ENCODE data around the gene B3GNT7. TPM values are rescaled to one million over a fixed set of nuclear protein-coding genes. Genes with fewer than 3 reads are reported as not detected.
"Not testable (repeated sequence)": the region's sequence is repeated elsewhere in the genome, so short reads cannot be mapped to it uniquely, and the experiment has no call there.

Gene B3GNT7
- polyA plus RNA-seq (2013, experiment 1 of 2; ENCODE audit: insufficient read length) = 0.05 TPM
- 0.15 TPM for polyA plus RNA-seq (2013, experiment 2 of 2; ENCODE audit: insufficient read length)

DNA sequence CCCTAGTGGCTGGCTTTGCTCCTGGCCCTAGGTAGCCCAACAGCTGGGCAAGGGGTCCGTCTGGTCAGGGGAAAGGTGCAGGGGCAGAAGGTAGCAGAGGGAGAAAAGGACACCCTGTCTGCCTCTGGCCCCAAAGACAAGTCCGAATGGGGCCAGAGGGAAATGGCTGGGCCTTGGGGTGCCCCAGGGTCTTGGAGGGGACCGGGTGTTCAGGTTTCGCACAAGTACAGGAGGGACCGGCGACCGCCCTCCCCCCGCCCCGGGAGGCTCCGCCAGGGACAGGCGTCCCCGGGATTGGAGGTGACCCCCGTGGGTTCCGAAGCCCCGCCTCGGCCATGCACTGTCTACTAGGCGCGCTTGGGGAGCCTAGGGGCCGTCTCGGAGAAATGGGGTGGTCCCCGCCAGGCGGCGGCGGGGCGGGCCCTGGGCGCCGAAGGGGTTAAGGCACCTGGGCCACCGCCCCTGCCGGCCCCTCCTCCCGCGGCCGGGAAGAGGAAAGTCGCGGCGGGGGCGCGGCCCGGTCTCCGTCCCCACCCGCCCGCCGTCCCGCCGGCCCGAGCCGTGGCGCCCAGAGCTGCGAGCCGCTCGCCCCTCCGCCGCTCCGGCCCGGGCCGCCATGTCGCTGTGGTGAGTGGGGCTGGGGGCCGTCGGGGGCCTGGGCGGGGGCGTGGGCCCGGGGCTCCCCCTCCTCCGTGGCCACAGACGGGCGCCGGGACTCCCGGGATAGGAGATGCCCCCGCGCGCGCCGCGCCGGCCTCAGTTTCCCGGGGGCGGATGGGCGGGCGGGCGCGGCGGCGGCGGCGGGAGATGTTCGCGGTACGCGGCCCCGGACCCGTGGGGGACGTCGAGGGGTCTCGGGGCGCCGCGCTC is at the start of gene B3GNT7:
TSS of gene B3GNT7 (plus strand) at position 523 of the 870 bp plus-strand sequence. CDS start at position 617, 94 bp downstream.
- no peak for DNase-seq

DNA sequence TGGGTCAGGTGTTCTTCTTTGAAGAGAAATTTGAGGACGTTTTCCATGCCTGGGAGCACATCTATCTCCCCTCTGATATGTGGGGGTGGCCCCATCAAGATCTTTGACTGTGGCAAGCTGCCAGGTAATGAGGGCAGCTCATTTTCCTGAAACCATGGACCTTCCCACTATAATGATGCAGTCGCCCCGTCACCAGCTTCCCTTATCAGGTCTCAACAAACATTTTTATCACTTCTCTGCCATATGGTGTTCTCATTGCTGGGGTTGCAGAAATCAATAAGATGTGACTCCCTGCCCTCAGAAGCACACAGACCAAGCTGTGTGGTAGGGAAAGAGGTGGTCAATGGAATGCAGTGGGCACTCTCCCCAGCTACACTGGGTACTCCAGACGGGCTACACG is 48.4 kb upstream of the B3GNT7 start:
- no peak for DNase-seq

GRCh38 chr2:231347638-231348037 is 47.9 kb upstream of the B3GNT7 start:
- no peak for DNase-seq

- DNase-seq = peak; percentile 5
These were observed 47.3 kb upstream of the B3GNT7 start for GRCh38 chr2:231348173-231348572.

DNA sequence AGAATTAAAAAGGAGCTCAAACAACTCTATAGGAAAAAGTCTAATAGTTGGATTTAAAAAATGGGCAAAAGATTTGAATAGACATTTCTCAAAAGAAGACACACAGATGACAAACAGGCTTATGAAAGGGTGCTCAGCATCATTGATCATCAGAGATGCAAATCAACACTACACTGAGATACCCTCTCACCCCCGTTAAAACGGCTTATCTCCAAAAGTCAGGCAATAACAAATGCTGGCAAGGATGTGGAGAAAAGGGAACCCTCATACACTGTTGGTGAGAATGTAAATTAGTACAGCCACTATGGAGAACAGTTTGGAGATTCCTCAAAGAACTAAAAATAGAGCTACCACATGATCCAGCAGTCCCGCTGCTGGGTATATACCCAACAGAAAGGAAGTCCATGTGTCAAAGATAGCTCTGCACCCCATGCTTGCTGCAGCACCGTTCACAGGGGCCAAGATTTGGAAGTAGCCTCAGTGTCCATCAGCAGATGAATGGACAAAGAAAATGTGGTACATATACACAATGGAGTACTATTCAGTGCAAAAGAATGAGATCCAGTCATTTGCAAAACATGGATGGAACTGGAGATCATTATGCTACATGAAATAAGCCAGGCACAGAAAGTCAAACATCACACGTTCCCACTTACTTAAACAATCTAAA is 46.7 kb upstream of the B3GNT7 start:
- no peak for DNase-seq

- DNase-seq = not testable (repeated sequence)
These were observed 46.2 kb upstream of the B3GNT7 start for GRCh38 chr2:231349374-231349735.

DNA sequence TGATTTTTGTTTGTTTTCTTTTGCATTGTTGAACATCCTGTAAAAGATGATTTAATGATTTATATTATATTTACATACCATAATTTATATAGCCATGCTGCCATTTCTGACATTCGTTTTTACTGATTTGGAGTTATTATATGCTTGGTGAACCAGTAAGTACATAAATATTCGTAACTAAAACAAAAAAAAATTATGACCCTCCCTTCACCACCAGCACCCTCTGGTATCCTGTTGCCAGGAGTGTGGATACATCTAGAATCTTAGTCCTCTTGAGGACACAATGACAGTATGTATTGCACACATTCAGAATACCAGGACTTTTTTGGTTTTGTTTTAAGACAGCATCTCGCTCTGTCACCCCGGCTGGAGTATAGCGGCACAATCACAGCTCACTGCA is 43.9 kb upstream of the B3GNT7 start:
- no peak for DNase-seq

GRCh38 chr2:231353469-231353868 is 42.0 kb upstream of the B3GNT7 start:
- no peak for DNase-seq

DNA sequence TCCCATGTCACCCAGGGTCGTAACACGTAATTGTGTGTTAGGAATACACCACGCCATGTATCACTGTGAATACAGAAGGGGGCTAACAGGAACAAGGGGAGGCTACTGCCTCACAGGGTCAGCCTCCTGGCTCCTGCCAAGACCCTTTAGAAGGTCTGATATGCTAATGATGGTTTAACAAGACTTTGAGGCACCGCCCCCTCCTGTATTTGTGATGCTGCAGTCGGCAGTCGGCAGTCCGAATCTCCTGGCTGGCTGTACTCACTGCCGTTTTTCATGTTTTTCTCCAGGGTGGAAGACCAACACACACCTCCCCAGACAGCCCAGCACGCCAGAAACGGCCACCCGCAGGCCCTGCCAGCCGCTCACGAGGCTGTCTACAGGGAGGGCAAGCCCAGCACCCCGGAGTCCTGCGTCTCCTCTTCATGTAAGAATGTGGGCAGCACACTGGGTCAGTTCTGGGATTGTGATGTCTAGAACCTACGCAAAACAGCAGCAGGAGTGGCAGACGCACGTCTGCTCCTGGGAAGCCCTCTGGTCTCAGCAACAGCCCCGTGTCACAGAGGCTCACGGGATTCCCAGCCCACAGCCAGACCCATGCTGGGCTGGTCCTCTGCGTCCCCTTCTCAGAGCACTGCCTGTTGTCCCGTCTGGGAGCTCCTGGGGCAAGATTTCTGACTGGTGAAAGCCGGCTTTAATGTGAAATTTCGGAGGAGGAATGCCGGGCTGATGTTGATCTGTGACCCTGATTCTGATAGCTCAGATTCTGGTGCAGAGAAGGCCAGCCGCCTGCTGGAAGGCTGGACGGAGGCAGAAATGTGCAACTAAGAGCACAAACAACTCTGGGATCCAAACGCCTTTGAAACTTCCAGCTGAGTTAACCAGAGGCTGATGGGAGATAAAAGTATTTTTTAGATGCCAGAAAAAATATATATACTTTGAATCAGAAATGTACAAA is 39.7 kb upstream of the B3GNT7 start:
- DNase-seq = no peak

- no peak for DNase-seq
These were observed 39.1 kb upstream of the B3GNT7 start for GRCh38 chr2:231356466-231356844.

DNA sequence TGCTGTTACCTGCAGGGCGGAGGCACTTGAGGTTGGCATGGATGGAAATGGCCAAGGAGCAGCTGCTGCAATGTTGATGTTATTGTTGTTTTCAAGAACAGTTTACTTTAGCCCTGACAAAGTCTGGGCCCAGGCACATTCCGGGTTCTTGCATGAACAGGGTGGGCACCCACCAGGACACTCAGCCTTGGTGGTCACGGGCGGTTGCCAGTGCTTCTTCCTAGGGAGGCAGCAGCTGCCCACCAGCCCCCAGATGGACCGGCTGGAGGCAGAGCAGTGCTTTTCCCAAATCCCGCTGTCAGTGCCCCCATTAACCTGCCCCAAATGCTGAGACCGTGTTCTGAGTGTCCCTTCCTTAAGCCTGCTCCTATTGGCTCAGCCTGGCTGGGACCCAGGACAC is 38.5 kb upstream of the B3GNT7 start:
- no peak for DNase-seq

GRCh38 chr2:231357931-231358330 is 37.6 kb upstream of the B3GNT7 start:
- no peak for DNase-seq

GRCh38 chr2:231359441-231359840 is 36.1 kb upstream of the B3GNT7 start:
- DNase-seq = no peak

DNA sequence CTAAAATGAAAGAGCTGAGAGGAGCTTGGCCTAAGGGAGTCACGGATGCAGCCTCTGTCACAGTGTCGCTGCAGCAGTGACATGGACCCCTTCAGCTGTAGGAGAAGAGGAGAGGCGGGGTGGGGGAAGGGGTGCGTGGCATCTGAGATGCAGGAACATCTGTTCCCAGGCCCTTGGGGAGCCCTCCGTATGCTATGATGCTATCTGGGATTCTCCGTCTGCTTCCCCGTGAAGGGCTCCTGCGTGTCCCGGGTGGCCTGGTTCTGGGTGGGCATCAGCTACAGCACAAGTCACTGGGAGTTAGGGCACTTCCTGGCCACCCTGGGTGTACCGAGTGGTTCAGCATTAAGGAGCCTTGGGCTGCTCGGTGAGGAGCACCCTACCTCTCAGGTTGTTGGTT is 35.6 kb upstream of the B3GNT7 start:
- no peak for DNase-seq

DNA sequence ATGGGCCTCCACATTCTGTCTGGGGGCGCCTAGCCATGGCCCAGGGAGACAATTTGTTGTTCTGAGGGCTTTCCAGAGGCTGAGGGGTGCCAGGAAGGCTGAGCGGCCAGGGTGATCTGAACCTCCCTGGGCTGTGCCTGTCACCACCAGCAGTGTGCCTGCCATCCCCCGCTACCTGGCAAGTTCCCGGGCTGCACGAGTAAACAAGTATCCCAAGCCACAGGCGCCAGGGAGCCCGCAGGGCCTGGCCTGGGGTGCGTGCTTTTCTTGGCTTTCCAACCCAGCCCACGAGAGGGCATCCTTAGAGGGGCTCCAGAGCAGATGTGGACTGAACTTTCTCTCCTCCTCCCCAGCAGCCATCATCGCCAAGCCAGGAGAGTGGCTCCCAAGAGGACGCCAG is 35.1 kb upstream of the B3GNT7 start:
- no peak for DNase-seq

DNA sequence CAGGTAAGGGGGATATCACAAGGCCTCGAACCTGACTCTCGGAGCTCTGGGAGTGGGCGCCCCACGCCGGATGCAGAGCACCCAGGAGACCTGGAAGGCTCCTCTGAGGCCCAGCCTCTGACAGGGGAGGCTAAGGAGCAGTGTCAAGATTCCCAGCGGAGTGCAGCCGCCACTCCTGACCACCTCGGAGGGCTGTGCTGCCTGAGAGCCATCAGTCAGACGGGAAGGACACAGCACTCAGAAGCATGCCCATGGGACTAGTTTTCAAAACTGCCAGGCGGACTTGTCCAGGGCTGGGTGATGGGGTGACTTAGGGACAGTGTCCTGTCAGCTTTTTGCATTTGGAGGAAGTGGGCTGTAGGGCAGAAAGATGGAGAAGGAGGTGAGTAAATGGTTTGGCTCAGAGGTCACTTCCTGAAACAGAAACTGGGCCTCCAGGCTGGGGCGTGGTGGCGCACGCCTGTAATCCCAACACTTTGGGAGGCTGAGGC is 34.6 kb upstream of the B3GNT7 start:
- DNase-seq = no peak

GRCh38 chr2:231361701-231362554 is 33.6 kb upstream of the B3GNT7 start:
- no peak for DNase-seq

- DNase-seq = no peak
These were observed 32.8 kb upstream of the B3GNT7 start for GRCh38 chr2:231362555-231363184.

GRCh38 chr2:231364061-231364460 is 31.4 kb upstream of the B3GNT7 start:
- DNase-seq = no peak

DNA sequence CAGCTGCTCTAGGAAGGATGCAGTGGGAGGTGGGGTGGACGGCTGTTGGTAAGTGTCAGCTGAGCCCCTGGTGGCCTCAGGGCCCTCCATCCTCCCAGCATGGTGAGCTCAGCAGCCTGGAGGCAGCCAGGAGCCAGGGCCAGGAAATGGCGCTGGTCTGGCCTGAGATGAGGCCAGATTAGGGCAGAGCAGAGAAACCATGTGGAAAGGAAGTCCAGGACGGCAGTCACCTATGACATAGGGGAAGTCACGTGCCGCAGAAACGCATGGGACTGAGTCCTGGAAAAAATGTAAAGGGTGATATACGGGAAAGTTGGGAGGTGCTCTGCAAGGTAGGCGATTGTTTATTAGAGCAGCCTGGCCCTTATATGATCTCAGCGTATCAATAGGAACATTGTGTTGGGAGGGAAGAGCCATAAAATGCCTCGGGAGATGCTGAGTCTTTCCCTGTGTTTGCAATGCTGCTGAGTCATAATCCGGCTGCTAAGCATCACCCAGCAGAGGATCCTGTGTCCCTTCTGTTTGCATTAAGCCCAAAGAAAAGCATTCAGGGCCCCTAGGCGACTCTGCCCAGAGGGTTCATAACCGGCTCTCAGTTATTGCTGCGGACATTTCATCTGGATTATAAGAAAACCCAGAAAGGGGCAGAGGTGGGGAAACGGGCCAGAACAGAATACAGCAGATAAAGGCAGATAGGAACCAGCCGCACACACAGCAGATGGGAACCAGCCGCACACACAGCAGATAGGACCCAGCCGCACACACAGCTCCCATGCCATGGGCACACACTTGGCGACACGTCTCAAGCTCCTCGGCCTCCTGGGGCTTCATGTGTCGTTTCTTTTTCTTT is 30.3 kb upstream of the B3GNT7 start:
- peak; percentile 74 for DNase-seq

Measured in fibroblast of skin of abdomen (primary cell).